Measurements from ENCODE around the gene CFDP1. TPM values are rescaled to one million over a fixed set of nuclear protein-coding genes. Genes with fewer than 3 reads are reported as not detected.
A peak's percentile ranks its signal among the peaks of the same experiment; 100 is the strongest.

Gene CFDP1
- total RNA-seq, 1 experiment from 2014 or later = 32.1 TPM

GRCh38 chr16:75267631-75268264, 165.6 kb downstream of the CFDP1 start:
- no peaks in the 10 kb centered on the region for H3F3A ChIP-seq (ENCODE audit: low read length, unreplicated experiment)
- CTCF ChIA-PET = interaction anchor here (0.5 kb wide), 1 partner anchor 118 kb away, joined by 3 read pairs; no protein-coding TSS in a partner anchor
- peaks cover 29% of the 10 kb centered on the region for H3K79me2 ChIP-seq (ENCODE audit: low read length)
- no peak overlapping the region for H2AFZ ChIP-seq (ENCODE audit: low read length)
- H3K9ac ChIP-seq (ENCODE audit: low read length) = no peak overlapping the region
- TF ChIP-seq EZH2 (IDR thresholded peaks at IDR 0.05; ENCODE audit: low read length, unreplicated experiment) (no peak), EZH2phosphoT487 (IDR thresholded peaks at IDR 0.05; ENCODE audit: borderline replicate concordance, low read length) (no peak), CTCF (conservative IDR thresholded peaks at IDR 0.05; ENCODE audit: low read depth, low read length) (no peak)
- no TSS peak for BruUV-seq (replicated peaks)
- H3K4me1 ChIP-seq (ENCODE audit: insufficient read depth, low read length) = peaks cover 35% of the 10 kb centered on the region
- H4K20me1 ChIP-seq (ENCODE audit: low read length) = peaks cover 6% of the 10 kb centered on the region; the same call in 1 of the 2 replicates
- H3K4me2 ChIP-seq (ENCODE audit: low read length) = peak overlapping the region; percentile 54
- no peaks in the 10 kb centered on the region for H3K9me2 ChIP-seq (replicated peaks; ENCODE audit: low read length)
- ATAC-seq = peak; percentile 70
- H3K27ac ChIP-seq (ENCODE audit: low read length) = no peak overlapping the region
- H3K27me3 ChIP-seq (ENCODE audit: low read length) = no peaks in the 10 kb centered on the region
- POLR2A ChIA-PET (ENCODE audit: unreplicated experiment) = interaction anchor here (0.6 kb wide), 1 partner anchor 23 kb away, joined by 3 read pairs; no protein-coding TSS in a partner anchor
- no peaks in the 10 kb centered on the region for H3K9me3 ChIP-seq (ENCODE audit: low read length)
- H3K36me3 ChIP-seq (ENCODE audit: low read depth, low read length) = no peaks in the 10 kb centered on the region
- H3K4me3 ChIP-seq (ENCODE audit: low read length) = no peak overlapping the region
- intact Hi-C loops (cut with micrococcal nuclease) = no loop called here
- peak; percentile 86 for DNase-seq

GRCh38 chr16:75266738-75267630, 166.3 kb downstream of the CFDP1 start:
- no peaks in the 10 kb centered on the region for H3K9me2 ChIP-seq (replicated peaks; ENCODE audit: low read length)
- ChIA-PET CTCF (interaction anchor here (0.5 kb wide), 1 partner anchor 118 kb away, joined by 3 read pairs; no protein-coding TSS in a partner anchor), POLR2A (ENCODE audit: unreplicated experiment) (no interaction called here)
- H3K27ac ChIP-seq (ENCODE audit: low read length) = no peak overlapping the region
- H3K9me3 ChIP-seq (ENCODE audit: low read length) = no peaks in the 10 kb centered on the region
- no peaks in the 10 kb centered on the region for H3K27me3 ChIP-seq (ENCODE audit: low read length)
- no peak for DNase-seq
- H3K4me3 ChIP-seq (ENCODE audit: low read length) = no peak overlapping the region
- H3K79me2 ChIP-seq (ENCODE audit: low read length) = peaks cover 37% of the 10 kb centered on the region
- H3K4me1 ChIP-seq (ENCODE audit: insufficient read depth, low read length) = peaks cover 35% of the 10 kb centered on the region
- no peak overlapping the region for H2AFZ ChIP-seq (ENCODE audit: low read length)
- no TSS peak for BruUV-seq (replicated peaks)
- peaks cover 6% of the 10 kb centered on the region; the same call in 1 of the 2 replicates for H4K20me1 ChIP-seq (ENCODE audit: low read length)
- intact Hi-C loops (cut with micrococcal nuclease) = no loop called here
- H3K4me2 ChIP-seq (ENCODE audit: low read length) = peak overlapping the region; percentile 54; the same call in 1 of the 2 replicates
- no peak for TF ChIP-seq EZH2 (IDR thresholded peaks at IDR 0.05; ENCODE audit: low read length, unreplicated experiment)
- no peak for TF ChIP-seq EZH2phosphoT487 (IDR thresholded peaks at IDR 0.05; ENCODE audit: borderline replicate concordance, low read length)
- TF ChIP-seq CTCF (conservative IDR thresholded peaks at IDR 0.05; ENCODE audit: low read depth, low read length) = no peak
- H3F3A ChIP-seq (ENCODE audit: low read length, unreplicated experiment) = no peaks in the 10 kb centered on the region
- H3K36me3 ChIP-seq (ENCODE audit: low read depth, low read length) = no peaks in the 10 kb centered on the region
- no peak overlapping the region for H3K9ac ChIP-seq (ENCODE audit: low read length)
- ATAC-seq = no peak

All from PC-3 (cell line).